HCT116 (cell line): ENCODE results near the gene TPPP3. TPM values are rescaled to one million over a fixed set of nuclear protein-coding genes. Genes with fewer than 3 reads are reported as not detected.

Experiments used
- ATAC-seq: fragments of 200-7000 bp; cut with Tn5 transposase; 2 replicates; pipeline ENCODE4 v1.9.1; 2020; ENCODE audit warnings: mild to moderate bottlenecking, moderate library complexity
- BruUV-seq: library from RNA; stranded (reverse); fragments of 400-500 nt; replicated peaks from 2 replicates; lab custom pipeline; 2021; lab: Mats Ljungman, UMichigan
- CTCF ChIA-PET: fragments of 300-600 bp; sonication (Branson Sonifier 250); formaldehyde crosslinking; loops from one replicate; lab custom pipeline; 2021; ENCODE audit warnings: antibody characterized with exemption; lab: Charles Lee
- POLR2A ChIA-PET: fragments of 300-600, 350-600 bp; sonication (Branson Sonifier 250); formaldehyde crosslinking; loops from one replicate; lab custom pipeline; 2021; ENCODE audit warnings: antibody characterized with exemption; lab: Charles Lee
- RAD21 ChIA-PET, 2 experiments: fragments of 300-600 bp; sonication (Branson Sonifier 250); formaldehyde crosslinking; loops; one replicate each; lab custom pipeline; 2023; ENCODE audit warnings: low total read pairs in 2 of 2; ENCODE audit not compliant: uncharacterized antibody in 2 of 2, unreplicated experiment in 2 of 2, low non-redundant PET in 1 of 2; lab: Charles Lee
- DNase-seq: peaks from one replicate; pipeline ENCODE4 v3.0.0-alpha.2; 2010; ENCODE audit warnings: low read depth, low spot score
- H2AFZ ChIP-seq: fragments of 200-600 bp; shearing (Covaris generic), sonication (generic); 2 replicates; pipeline ENCODE4 v1.6.1; 2017; ENCODE audit warnings: low read depth, mixed run types, mixed read lengths, antibody characterized with exemption, low read length; ENCODE audit not compliant: poor library complexity, severe bottlenecking
- H3K27ac ChIP-seq: 2 replicates; pipeline ENCODE4 v1.5.1; 2012; ENCODE audit warnings: low read depth, low read length
- H3K27me3 ChIP-seq: fragments of 200-600 bp; sonication (generic); 2 replicates; pipeline ENCODE4 v1.6.1; 2016; ENCODE audit warnings: mixed run types, low read length, mixed read lengths; ENCODE audit not compliant: insufficient read depth
- H3K36me3 ChIP-seq, 2 experiments: fragments of 200-500 bp in 1 of 2; fragments of 200-600 bp in 1 of 2; sonication (Bioruptor generic) in 1 of 2; sonication (generic) in 1 of 2; 2 replicates each; pipeline versions ENCODE4 v1.5.1 to v1.6.1; 2014 to 2016; ENCODE audit warnings: low read length in 2 of 2, inconsistent platforms in 1 of 2, mixed read lengths in 1 of 2, mixed run types in 1 of 2; ENCODE audit not compliant: insufficient read depth in 2 of 2, control insufficient read depth in 1 of 2
- H3K4me1 ChIP-seq, 2 experiments: fragments of 200-600 bp in 1 of 2; sonication (generic) in 1 of 2; 2 replicates each; pipeline versions ENCODE4 v1.5.1 to v1.6.1; 2012 to 2017; ENCODE audit warnings: low read length in 2 of 2, inconsistent platforms in 1 of 2, mild to moderate bottlenecking in 1 of 2, mixed read lengths in 1 of 2, mixed run types in 1 of 2, moderate library complexity in 1 of 2; ENCODE audit not compliant: insufficient read depth in 2 of 2, control insufficient read depth in 1 of 2
- H3K4me2 ChIP-seq: fragments of 200-600 bp; sonication (generic); 2 replicates; pipeline ENCODE4 v1.6.1; 2017; ENCODE audit warnings: mixed run types, low read length, mixed read lengths
- H3K4me3 ChIP-seq, 2 experiments: fragments of 200-600 bp in 1 of 2; sonication (generic) in 1 of 2; replicated peaks in 1 of 2; 2 replicates each; pipeline ENCODE4 v1.5.1; 2011 to 2016; ENCODE audit warnings: low read length in 2 of 2, control low read depth in 1 of 2, low read depth in 1 of 2, mild to moderate bottlenecking in 1 of 2, mixed read lengths in 1 of 2, mixed run types in 1 of 2
- H3K79me2 ChIP-seq: fragments of 200-600 bp; sonication (generic); 2 replicates; pipeline ENCODE4 v1.6.1; 2017; ENCODE audit warnings: mild to moderate bottlenecking, mixed run types, low read length, moderate library complexity, mixed read lengths; ENCODE audit not compliant: insufficient read depth
- H3K9ac ChIP-seq: fragments of 200-600 bp; sonication (generic); 2 replicates; pipeline ENCODE4 v1.6.1; 2016; ENCODE audit warnings: low read length, mixed read lengths
- H3K9me2 ChIP-seq: fragments of 200-600 bp; sonication (generic), shearing (Covaris generic); 2 replicates; pipeline ENCODE4 v1.6.1; 2017; ENCODE audit warnings: mixed run types, mild to moderate bottlenecking, moderate library complexity; ENCODE audit not compliant: insufficient read depth
- H3K9me3 ChIP-seq, 2 experiments: fragments of 200-500 bp in 1 of 2; fragments of 200-600 bp in 1 of 2; sonication (Bioruptor generic) in 1 of 2; sonication (generic) in 1 of 2; 2 replicates each; pipeline ENCODE4 v1.6.1; 2014 to 2017; ENCODE audit warnings: low read length in 2 of 2, mixed read lengths in 2 of 2, inconsistent platforms in 1 of 2, low read depth in 1 of 2, mild to moderate bottlenecking in 1 of 2, mixed run types in 1 of 2, moderate library complexity in 1 of 2; ENCODE audit not compliant: control insufficient read depth in 1 of 2, insufficient read depth in 1 of 2
- H4K20me1 ChIP-seq: fragments of 200-600 bp; sonication (generic), shearing (Covaris generic); 2 replicates; pipeline ENCODE4 v1.6.1; 2017; ENCODE audit warnings: mixed run types, mild to moderate bottlenecking, moderate library complexity; ENCODE audit not compliant: insufficient read depth
- ELF1 ChIP-seq: IDR thresholded peaks from 2 replicates; pipeline ENCODE4 v1.6.1; 2012; ENCODE audit warnings: low read depth, borderline replicate concordance
- JUND ChIP-seq: IDR thresholded peaks from 2 replicates; pipeline ENCODE4 v1.6.1; 2012
- SP1 ChIP-seq: IDR thresholded peaks from 2 replicates; pipeline ENCODE4 v1.6.1; 2012; ENCODE audit warnings: low read depth
- YY1 ChIP-seq: IDR thresholded peaks from 2 replicates; pipeline ENCODE4 v1.6.1; 2011; ENCODE audit warnings: low read length, low read depth, moderate library complexity, mild to moderate bottlenecking; ENCODE audit not compliant: insufficient replicate concordance; ENCODE audit errors: extremely low read depth
- ZNF274 ChIP-seq: fragments of 200-500 bp; sonication (Bioruptor generic); IDR thresholded peaks from 2 replicates; pipeline ENCODE4 v1.6.1; 2014; ENCODE audit warnings: mild to moderate bottlenecking, low read depth, low read length, inconsistent platforms
- intact Hi-C: fragments of 100-400 bp; cut with micrococcal nuclease; formaldehyde crosslinking; loops from 2 replicates; pipeline ENCODE4 v1.10.0; 2022
- total RNA-seq: library from RNA; stranded (reverse); gene quantifications from one replicate; pipeline ENCODE4 v1.2.1, GENCODE V29; 2021; ENCODE audit not compliant: unreplicated experiment
- TF ChIP-seq, protein P1 (sequence below): IDR thresholded peaks from 2 replicates; pipeline ENCODE4 v1.6.1; 2012
- TF ChIP-seq, protein P2 (sequence below): IDR thresholded peaks from 2 replicates; pipeline ENCODE4 v1.6.1; 2011; ENCODE audit warnings: mild to moderate bottlenecking, low read length, moderate library complexity; ENCODE audit not compliant: insufficient replicate concordance; ENCODE audit errors: extremely low read depth

Gene TPPP3
- total RNA-seq, 1 experiment from 2014 or later, result 1.2 TPM

GRCh38 chr16:67397036-67397801, 3.9 kb upstream of the TPPP3 start:
- CTCF ChIA-PET, result interaction anchor here (1.0 kb wide), 1 partner anchor 137 kb away, joined by 3 read pairs; no protein-coding TSS in a partner anchor
- POLR2A ChIA-PET, result no interaction called here
- H3K27ac ChIP-seq, result no peak overlapping the region

More at GRCh38 chr16:67397036-67397801, 3.9 kb upstream of the TPPP3 start:
- intact Hi-C loops, result loop anchor here (5.0 kb wide), 1 partner anchor 135 kb away; no protein-coding TSS in a partner anchor
- H3K36me3 ChIP-seq, result no peaks in the 10 kb centered on the region
- TF ChIP-seq ZNF274 (no peak), JUND (no peak), SP1 (no peak), YY1 (no peak), ELF1 (no peak)
- TF ChIP-seq, protein P1, sequence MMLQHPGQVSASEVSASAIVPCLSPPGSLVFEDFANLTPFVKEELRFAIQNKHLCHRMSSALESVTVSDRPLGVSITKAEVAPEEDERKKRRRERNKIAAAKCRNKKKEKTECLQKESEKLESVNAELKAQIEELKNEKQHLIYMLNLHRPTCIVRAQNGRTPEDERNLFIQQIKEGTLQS, result no peak
- TF ChIP-seq, protein P2, sequence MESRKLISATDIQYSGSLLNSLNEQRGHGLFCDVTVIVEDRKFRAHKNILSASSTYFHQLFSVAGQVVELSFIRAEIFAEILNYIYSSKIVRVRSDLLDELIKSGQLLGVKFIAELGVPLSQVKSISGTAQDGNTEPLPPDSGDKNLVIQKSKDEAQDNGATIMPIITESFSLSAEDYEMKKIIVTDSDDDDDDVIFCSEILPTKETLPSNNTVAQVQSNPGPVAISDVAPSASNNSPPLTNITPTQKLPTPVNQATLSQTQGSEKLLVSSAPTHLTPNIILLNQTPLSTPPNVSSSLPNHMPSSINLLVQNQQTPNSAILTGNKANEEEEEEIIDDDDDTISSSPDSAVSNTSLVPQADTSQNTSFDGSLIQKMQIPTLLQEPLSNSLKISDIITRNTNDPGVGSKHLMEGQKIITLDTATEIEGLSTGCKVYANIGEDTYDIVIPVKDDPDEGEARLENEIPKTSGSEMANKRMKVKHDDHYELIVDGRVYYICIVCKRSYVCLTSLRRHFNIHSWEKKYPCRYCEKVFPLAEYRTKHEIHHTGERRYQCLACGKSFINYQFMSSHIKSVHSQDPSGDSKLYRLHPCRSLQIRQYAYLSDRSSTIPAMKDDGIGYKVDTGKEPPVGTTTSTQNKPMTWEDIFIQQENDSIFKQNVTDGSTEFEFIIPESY, result no peak
- TF ChIP-seq, all 23 proteins: peak for 0
- Histone ChIP-seq H3K9me3 (no peaks in the 10 kb centered on the region), H3K9me2 (no peaks in the 10 kb centered on the region), H3K9ac (peak overlapping the region; percentile 49), H3K27me3 (no peaks in the 10 kb centered on the region), H3K79me2 (no peaks in the 10 kb centered on the region), H2AFZ (no peak overlapping the region), H3K4me3 (no peak overlapping the region), H3K4me2 (peak overlapping the region; percentile 64; the same call in 1 of the 2 replicates), H4K20me1 (no peaks in the 10 kb centered on the region), H3K4me1 (peaks cover 10 to 20% of the 10 kb centered on the region in 2 experiments)
- RAD21 ChIA-PET, result no interaction called here
- ATAC-seq (no peak), DNase-seq (no peak)
- BruUV-seq, result no TSS peak
